ENCODE measurements around the gene TACC2. TPM values are rescaled to one million over a fixed set of nuclear protein-coding genes. Genes with fewer than 3 reads are reported as not detected.

Gene TACC2
- total RNA-seq, 2 experiments from 2014 or later, result not detected

- DNase-seq, result no peak
- Histone ChIP-seq H3K4me1 (ENCODE audit: insufficient read depth, low read length) (peaks cover 10% of the 10 kb centered on the region), H3K36me3 (ENCODE audit: insufficient read depth, low read length) (no peaks in the 10 kb centered on the region), H3K27me3 (ENCODE audit: control insufficient read depth in 1 of 2, insufficient read depth in 2 of 2, low read length in 2 of 2) (peaks cover 25 to 60% of the 10 kb centered on the region in 2 experiments), H3K9me3 (ENCODE audit: control insufficient read depth in 1 of 2, insufficient read depth in 1 of 2, low read length in 2 of 2) (peaks cover 0 to 15% of the 10 kb centered on the region in 2 experiments), H3K4me3 (ENCODE audit: low read length) (no peak overlapping the region), H3K27ac (ENCODE audit: low read depth in 1 of 2, low read length in 2 of 2) (no peak overlapping the region)
- Mint-ChIP-seq H3K4me1 (ENCODE audit: low read depth) (peaks cover 10% of the 10 kb centered on the region), H3K36me3 (ENCODE audit: low read depth) (no peaks in the 10 kb centered on the region), H3K4me3 (no peak overlapping the region), H3K27me3 (peaks cover 89% of the 10 kb centered on the region), H3K27ac (no peak overlapping the region), H3K9me3 (no peaks in the 10 kb centered on the region)
- no peak for TF ChIP-seq CTCF (IDR thresholded peaks at IDR 0.05)
- CTCF ChIA-PET, result no interaction called here
- intact Hi-C loops (cut with DNase I, micrococcal nuclease), result no loop called here
- ATAC-seq (ENCODE audit: poor library complexity), result no peak
- POLR2A ChIA-PET, result no interaction called here
Observed at GRCh38 chr10:122161795-122162194, 172.8 kb downstream of the TACC2 start.

- peaks cover 10% of the 10 kb centered on the region for H3K4me1 ChIP-seq (ENCODE audit: insufficient read depth, low read length)
- Mint-ChIP-seq H3K9me3 (no peaks in the 10 kb centered on the region), H3K36me3 (ENCODE audit: low read depth) (no peaks in the 10 kb centered on the region), H3K27ac (no peak overlapping the region), H3K4me1 (ENCODE audit: low read depth) (peaks cover 10% of the 10 kb centered on the region), H3K4me3 (no peak overlapping the region), H3K27me3 (peaks cover 89% of the 10 kb centered on the region)
- no peak for ATAC-seq (ENCODE audit: poor library complexity)
- H3K4me3 ChIP-seq (ENCODE audit: low read length), result no peak overlapping the region
- intact Hi-C loops (cut with DNase I, micrococcal nuclease), result no loop called here
- no peak for TF ChIP-seq CTCF (IDR thresholded peaks at IDR 0.05)
- H3K36me3 ChIP-seq (ENCODE audit: insufficient read depth, low read length), result no peaks in the 10 kb centered on the region
- ChIA-PET POLR2A (no interaction called here), CTCF (no interaction called here)
- H3K9me3 ChIP-seq (ENCODE audit: control insufficient read depth in 1 of 2, insufficient read depth in 1 of 2, low read length in 2 of 2), result peaks cover 0 to 15% of the 10 kb centered on the region in 2 experiments
- H3K27me3 ChIP-seq (ENCODE audit: control insufficient read depth in 1 of 2, insufficient read depth in 2 of 2, low read length in 2 of 2), result peaks cover 25 to 64% of the 10 kb centered on the region in 2 experiments
- no peak for DNase-seq
- no peak overlapping the region for H3K27ac ChIP-seq (ENCODE audit: low read depth in 1 of 2, low read length in 2 of 2)
Observed at GRCh38 chr10:122162671-122163173, 173.8 kb downstream of the TACC2 start.

- peaks cover 10% of the 10 kb centered on the region for H3K4me1 Mint-ChIP-seq (ENCODE audit: low read depth)
- H3K36me3 Mint-ChIP-seq (ENCODE audit: low read depth), result no peaks in the 10 kb centered on the region
- H3K27ac Mint-ChIP-seq, result no peak overlapping the region
- ATAC-seq (ENCODE audit: poor library complexity), result no peak
- Histone ChIP-seq H3K9me3 (ENCODE audit: control insufficient read depth in 1 of 2, insufficient read depth in 1 of 2, low read length in 2 of 2) (peaks cover 0 to 15% of the 10 kb centered on the region in 2 experiments), H3K4me1 (ENCODE audit: insufficient read depth, low read length) (peaks cover 10% of the 10 kb centered on the region), H3K27ac (ENCODE audit: low read depth in 1 of 2, low read length in 2 of 2) (no peak overlapping the region), H3K36me3 (ENCODE audit: insufficient read depth, low read length) (no peaks in the 10 kb centered on the region), H3K27me3 (ENCODE audit: control insufficient read depth in 1 of 2, insufficient read depth in 2 of 2, low read length in 2 of 2) (peaks cover 25 to 65% of the 10 kb centered on the region in 2 experiments), H3K4me3 (ENCODE audit: low read length) (no peak overlapping the region)
- POLR2A ChIA-PET, result no interaction called here
- DNase-seq, result no peak
- no peak overlapping the region for H3K4me3 Mint-ChIP-seq
- intact Hi-C loops (cut with DNase I, micrococcal nuclease), result no loop called here
- CTCF ChIA-PET, result no interaction called here
- peaks cover 94% of the 10 kb centered on the region for H3K27me3 Mint-ChIP-seq
- TF ChIP-seq CTCF (IDR thresholded peaks at IDR 0.05), result no peak
- H3K9me3 Mint-ChIP-seq, result no peaks in the 10 kb centered on the region
Observed at GRCh38 chr10:122163174-122164022, 174.4 kb downstream of the TACC2 start.
